DMS53 treated with DMSO at 0.1 percent for 48 hours (cell line): Measurements from ENCODE around the gene FAM117B.
A peak's percentile ranks its signal among the peaks of the same experiment; 100 is the strongest.

ENCODE experiments used
- DNase-seq: peaks from one replicate; lab custom pipeline; 2025; ENCODE audit not compliant: unreplicated experiment; lab: John Stamatoyannopoulos, UW

Gene FAM117B

DNA sequence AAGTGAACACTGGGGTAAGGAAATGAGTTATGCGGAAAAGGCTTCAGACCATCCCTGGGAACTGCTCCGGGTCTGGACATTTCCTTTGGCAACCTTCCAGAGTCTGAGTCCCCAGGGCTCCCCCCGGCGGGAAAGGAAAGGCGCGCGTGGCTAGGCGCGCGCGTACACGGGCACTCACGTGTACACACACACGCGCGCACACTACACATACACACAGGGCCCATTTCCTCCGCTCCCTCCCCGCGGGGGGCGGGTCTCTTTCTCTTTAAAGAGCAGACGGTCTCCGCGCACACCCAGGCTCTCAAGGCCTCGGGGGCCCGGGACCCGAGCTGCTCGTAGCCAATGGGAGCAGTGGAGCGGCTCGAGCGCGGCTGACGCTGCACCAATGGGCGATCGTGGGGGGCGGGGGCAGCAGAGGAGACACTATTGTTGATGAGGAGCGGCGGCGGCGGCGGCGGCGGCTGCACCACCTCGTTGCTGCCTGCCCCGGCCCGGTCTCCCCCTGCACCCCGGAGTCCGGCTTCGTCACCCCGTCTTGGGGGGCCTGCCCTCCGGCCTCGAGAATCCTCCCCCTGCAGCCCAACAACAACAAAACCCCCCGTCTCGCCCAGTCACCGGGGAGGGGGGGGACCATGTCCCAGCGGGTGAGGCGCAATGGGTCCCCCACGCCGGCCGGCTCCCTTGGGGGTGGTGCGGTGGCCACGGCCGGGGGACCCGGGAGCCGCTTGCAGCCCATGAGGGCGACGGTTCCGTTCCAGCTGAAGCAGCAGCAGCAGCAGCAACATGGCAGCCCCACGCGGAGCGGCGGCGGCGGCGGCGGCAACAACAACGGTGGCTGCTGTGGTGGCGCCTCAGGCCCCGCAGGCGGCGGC is at the start of gene FAM117B:
Gene FAM117B, plus strand, starts transcription at position 414 of the 872 bp plus-strand sequence. Its CDS starts 219 bp downstream, at position 633.
- DNase-seq: peak; percentile 89

DNA sequence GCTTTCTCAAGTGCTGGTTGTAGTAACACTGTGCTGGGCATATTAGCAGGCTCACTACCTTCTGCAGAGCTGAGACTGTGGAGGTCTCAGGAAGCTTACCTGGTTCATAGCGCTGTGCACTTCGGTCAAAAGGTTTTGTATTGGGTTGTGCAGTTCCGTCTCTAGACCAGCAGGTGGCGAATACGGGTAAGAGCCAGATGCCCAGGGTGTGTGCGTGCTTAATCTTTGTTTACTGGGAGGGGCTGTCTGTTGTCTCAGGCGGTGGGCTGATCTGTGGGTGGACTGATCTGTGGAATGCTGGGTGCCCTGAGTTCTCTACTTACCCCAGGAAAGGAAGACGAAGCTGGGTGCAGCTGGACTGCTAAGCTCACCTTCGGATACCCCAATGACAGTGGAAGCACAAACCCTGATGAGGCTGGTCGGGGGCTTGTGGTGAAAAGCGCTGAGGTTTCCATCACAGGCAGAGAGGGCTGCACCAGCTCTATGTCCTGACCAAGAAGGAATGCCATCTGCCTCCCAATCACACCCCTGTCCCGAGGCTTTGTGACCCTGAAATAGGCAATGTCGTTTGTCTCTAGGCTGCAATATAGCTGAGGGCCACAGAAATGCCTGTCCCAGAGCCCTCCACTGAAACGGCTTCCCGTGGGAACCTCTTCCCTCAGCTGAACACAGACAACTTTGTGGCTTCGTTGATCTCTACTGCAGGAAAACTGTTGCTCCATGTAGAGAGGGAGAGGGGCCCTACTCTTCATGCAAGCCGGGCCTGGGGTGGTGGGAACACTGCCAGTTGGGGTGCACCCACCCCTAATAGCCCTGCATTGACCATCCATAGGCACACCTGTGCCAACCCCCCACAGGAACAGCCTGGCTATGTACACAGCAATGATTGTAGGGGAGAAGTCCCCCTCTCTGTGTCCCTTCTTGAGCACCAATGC is 45.9 kb upstream of the FAM117B start:
- DNase-seq: peak; percentile 72

DNA sequence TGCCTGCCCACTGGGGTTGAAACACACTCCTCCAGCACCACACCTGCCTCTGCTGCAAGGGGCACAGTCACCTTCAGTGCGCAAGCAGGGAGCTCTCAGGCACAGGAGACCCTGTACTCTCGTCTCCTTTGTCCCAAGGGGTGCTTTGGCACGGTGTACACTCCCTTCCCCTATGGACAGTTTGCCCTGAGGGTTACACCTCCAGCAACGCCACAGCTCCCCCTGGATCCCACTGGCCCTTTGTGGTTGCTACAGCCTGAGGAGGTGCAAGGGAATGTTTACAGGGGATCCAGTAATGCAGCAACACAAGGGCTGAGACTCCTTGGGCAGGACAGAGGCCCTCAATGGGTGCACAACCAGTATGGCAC is 45.2 kb upstream of the FAM117B start:
- DNase-seq: no peak

DNA sequence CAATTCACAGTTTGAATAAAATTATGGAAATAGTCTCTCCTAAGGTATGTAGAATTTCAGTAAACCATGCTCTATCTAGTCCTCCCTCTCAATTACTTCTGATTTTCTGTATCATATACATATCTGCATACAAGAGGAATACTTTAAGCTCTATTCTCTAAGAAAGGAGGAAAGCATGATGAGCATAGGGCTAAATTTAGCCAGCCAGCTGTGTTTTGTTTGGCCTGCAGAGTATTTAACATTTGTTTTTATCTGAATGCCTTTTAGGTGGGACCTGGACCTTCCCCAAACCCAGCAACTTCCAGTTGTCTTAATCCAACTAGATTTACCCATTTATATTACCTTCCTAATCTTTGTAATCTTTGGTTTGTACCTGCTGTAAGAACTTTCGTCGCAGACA is 42.2 kb upstream of the FAM117B start:
- no peak for DNase-seq

DNA sequence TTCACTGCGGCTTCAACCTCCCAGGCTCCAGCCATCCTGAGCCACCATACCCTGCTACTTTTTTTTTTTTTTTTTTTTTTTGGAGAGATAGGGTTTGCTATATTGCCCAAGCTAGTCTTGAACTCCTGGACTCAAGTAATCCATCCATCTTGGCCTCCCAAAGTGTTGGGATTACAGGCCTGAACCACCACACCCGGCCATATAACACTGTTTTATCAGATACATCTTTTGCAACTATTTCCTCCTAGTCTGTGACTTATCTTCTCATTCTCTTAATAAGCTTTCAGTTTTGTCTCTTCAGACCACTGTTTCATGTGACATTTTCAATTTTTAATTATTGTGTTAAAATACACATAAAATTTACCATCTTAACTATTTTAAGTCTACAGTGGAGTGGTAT is 35.7 kb upstream of the FAM117B start:
- DNase-seq: no peak

DNA sequence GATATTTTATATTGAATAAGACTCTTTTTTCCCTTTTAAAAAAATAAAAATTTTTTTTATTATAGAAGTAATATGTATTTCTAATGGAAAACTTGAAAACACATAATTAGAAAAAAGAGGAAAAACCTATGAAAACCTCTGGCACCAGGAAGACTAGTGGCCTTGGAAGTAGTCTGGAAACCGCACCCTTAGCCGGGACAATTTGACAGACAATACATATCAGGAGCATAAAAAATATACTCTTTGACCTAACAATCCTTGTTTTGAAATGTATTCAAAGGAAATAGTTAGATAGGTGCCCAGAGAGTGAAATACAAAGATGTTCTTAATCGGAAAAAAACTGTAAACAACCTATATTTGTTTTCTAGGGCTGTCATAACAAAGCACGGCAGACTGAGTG is 34.9 kb upstream of the FAM117B start:
- no peak for DNase-seq

DNA sequence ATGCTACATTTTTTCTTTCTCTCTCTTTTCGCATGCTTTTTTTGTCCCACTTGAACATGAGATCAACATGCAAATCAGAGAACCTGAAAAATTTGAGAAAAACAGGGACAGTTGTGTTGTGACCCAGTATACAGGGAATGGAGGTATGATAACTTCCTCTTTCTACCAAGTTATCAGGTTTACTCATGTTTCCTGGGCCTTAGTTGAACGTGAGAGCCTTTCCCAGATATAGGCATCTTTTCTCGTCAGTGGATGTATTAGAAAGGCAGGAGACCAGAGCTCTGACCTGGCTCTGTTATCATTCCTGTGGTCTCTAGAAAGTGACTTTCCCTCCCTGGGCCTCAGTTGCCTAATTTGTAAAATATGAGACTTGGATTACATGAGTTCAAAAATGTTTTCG is 30.1 kb upstream of the FAM117B start:
- DNase-seq: no peak

DNA sequence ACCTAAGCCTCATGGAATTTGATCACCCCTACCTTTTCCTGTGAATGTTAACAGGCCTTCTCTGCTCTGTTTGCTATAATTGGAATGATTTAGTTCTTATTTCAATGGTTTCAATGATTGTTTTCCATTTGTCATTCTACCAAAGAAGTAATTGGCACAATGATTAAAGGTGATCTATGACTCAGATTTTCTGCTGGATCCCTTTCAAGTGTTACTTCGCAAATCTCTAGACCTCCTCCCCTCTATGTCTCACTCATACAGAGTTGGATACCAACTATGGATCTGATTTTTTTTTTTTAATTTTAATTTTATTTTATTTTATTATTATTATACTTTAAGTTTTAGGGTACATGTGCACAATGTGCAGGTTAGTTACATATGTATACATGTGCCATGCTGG is 29.6 kb upstream of the FAM117B start:
- no peak for DNase-seq

DNA sequence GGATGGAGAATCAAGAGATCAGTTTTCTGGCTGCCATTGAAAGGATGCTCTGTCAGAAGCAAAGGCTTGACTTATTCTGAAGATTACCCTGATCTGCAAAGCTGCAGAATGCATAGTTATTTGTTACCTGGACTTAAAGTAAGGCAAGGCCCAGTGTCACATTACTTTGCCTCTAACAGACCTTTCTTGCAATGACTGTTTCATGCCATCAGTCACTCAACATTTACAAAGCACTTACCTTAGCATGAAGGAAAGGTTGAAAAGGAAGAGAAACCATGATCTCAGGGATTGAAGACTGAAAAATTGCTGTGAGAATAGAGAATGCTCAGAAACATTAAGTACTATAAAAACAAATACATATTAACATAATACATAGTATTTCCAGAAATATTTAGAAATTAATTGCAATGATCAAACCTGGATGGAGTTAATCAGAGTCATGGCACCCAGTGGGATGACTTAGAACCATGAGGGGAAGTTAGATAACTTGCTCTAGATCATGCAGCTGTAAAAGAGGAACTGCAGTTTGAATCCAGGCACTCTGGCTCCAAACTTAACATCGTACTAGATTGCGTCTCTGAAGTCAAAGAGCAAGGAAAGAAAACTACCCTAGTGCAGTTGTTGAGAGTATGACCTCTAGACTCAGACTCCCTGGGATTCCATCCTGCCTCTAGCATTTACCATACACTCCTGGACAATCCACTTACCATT is 26.5 kb upstream of the FAM117B start:
- DNase-seq: no peak

DNA sequence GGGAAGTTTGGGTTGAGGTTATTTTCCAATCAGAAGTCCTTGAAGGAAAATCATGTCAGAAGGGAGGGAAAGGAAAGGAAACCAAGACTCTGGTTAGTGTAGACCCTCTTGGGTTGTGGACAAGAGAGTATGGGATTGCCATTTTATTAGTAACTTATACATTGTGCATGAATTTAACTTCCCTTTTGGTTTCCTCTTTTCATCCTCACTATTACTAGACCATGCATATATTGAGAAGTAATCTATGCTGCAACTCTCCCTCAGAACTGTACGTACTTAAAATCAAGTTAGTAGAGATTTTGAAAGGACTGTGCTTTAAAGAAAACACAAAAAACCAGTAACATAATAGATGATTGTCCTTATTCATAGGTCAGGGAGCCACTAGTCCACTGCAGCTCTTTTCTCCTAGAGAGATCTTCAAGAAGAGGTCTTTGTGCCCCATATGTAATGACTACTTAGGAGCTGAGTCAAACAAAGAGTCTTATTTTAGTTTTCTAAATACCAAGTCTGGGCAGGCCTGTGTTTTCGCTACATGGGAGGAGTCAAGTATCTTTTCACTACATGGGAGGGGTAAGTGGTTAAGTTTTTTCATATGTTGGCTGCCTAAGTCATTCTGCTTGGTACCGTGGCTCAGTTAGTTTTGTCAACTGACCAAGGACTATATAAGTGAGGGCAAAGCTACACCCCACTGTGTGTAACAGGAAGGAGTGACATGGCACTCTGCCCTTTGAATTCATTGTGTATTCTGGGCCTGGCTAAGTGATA is 25.2 kb upstream of the FAM117B start:
- no peak for DNase-seq

DNA sequence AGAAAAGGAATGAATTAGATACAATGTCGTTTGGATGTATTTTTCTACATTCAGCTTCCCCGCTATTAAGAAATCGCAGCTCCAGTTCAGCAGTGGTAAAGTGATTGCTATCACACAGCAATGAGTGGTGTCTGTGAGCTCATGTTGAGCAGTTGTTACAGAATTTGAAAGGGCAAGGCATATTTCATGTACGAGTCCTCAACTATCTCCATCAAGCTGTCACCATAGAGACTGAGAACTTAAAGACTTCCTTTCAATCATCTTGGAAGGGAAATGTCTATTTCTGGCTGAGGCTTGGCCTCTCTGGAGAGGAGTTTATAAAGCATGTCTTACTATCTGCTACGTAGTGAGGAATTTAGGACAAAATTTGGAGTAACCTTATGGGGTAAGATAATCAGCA is 24.4 kb upstream of the FAM117B start:
- no peak for DNase-seq

DNA sequence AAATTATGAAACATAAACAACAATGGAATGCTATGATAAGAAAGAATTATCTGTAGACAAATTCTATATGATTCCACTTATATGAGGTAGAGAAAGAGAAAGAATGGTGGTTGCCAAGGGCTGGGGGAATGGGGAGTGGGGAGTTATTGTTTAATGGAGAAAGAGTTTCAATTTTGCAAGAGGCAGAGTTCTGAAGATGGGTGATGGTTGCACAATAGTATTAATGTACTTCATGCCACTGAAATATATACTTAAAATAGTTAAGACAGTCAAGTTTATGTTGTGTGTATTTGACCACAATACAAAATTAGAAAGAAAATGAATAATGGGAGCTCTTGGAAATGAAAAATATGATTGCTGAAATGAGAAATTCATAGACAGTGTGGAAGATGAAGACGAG is 22.6 kb upstream of the FAM117B start:
- DNase-seq: no peak

DNA sequence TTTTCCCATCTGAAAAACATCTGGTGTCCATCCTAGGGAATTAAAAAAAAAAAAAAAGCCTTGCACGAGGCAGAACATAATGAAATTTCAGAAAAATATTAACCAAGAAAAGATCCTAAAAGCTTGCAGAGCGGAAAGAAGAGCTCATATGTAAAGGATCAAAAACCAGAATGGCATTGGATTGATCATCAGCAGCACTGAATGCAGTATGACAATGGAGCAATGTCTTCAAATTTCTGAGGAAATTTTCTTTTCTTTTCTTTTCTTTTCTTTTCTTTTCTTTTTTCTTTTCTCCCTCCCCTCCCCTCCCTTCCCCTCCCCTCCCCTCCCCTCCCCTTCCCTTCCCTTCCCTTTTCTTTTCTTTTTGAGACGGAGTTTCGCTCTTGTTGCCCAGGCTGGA is 21.3 kb upstream of the FAM117B start:
- DNase-seq: no peak

DNA sequence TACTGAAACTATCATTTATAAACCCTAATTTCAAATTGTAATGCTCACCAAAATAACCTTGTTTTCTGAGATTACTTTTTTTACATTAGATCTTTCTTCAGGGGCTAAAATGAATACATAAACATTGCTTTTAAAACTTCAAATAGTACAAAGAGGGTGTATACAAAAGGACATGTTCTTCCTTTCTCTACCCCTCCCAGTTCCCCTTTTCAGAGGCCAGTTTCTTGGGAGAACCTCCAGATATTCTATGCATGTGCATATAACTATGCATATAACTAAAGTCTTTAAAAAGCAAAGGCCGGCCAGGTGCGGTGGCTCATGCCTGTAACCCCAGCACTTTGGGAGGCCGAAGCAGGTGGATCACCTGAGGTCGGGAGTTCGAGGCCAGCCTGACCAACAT is 10.6 kb upstream of the FAM117B start:
- DNase-seq: no peak

DNA sequence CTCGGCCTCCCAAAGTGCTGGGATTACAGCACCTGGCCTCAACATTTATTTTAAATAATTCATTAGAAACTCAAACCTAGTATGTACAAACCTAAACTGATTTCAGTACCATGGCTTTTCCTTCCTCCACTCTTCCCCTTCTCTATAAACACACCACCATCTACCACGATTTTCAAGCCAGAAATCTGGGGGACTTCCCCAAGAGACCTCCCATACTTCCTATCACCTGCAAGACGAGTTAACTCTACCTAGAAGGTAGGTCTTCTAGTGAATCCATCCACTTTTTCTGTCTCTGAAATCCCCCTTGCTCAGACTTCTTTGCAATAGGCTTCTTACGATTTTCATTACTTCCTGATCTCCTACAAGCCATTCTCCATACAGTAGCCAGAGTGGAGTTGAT is 7.7 kb upstream of the FAM117B start:
- DNase-seq: no peak

DNA sequence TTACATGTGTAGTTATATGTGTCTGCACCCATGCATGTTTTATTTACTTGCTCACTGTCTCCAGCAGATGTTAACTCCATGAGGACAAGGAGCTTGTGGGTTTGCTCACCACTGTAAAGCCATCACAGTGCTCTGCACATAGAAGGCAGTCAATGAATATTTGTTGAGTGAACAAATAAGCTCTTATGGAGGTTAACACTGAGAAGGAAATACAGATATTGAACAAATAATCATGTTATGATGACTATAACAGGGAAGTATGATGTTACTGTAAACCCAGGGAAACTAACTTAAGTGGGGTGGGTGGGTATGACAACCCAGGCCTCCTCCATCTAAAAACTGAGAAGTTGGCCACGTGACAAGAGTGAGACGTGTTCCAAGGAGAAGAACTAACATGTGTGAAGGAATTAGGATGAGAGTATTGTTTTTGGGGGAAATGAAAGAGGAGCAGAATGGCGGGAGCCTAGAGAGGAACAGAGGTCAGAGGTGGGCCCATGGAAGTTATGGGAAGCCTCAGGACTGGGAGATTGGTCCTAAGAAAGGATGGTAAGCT is 6.0 kb upstream of the FAM117B start:
- DNase-seq: no peak

DNA sequence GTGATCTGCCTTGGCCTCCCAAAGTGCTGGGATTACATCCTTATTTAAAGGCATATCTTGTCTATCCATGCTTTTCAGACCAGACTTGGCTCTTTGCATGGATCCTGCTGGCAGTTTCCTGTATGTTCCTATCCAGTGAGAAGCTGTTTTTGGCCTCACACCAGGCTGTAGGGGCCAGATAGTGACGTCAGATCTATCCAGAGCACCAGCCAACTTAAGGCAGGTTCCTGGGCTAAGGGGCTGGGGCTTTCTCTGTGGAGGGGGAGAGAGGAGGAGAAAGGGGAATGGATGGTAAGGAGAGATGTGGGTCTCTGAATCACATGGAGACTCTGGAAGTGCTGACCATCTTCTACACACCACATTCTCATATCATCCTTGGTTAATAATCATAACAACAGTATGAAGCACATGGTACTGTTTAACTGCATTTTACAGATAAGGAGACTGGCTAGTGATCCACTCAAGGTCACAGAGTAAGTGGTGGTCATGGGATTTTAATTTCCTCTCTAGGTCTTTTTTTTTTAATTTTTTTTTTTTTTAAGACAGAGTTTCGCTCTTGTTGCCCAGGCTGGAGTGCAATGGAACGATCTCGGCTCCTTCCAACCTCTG is 2.0 kb upstream of the FAM117B start:
- DNase-seq: no peak

DNA sequence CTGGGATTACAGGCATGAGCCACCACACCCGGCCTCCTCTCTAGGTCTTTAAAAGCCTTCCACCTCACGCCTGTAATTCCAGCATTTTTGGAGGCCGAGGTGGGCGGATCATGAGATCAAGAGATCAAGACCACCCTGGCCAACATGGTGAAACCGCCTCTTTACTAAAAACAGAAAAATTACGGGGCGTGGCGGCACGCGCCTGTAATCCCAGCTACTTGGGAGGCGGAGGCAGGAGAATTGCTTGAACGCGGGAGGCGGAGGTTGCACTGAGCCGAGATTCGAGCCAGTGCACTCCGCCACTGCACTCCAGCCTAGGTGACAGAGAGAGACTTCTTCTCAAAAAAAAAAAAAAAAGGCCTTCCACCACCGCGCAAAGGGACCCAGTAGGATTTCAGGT is 1.3 kb upstream of the FAM117B start:
- DNase-seq: no peak

DNA sequence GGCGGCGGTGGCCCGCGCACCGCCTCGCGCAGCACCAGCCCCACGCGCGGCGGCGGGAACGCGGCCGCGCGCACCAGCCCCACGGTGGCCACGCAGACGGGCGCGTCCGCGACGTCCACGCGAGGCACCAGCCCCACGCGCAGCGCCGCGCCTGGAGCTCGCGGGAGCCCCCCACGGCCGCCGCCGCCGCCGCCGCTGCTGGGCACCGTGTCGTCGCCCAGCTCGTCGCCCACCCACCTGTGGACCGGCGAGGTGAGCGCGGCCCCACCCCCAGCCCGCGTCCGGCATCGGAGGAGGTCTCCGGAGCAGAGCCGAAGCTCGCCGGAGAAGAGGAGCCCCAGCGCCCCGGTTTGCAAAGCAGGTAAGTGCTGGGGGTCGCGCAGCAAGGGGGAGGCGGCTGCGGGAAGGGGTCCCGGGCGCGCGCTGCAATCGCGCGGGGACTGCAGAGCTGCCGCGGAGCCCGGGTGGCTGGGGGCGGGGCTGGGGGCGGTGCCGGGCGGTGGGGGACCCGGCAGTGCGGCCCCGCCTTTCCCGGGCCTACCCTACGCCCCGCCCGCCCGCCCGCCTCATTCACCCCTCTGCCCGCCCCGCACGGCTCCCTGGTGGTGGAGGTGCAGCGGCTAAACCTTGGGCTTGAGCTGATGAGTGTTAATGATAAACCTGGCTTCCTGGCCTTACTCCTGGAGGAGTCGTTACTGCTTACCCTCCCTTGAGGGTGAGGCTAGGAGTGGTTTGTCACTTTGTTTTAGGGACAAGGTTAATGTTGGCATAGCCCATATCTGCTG is 851 bp downstream of the FAM117B start:
- peak; percentile 81 for DNase-seq
